LNCAP (cell line): Measurements from ENCODE around the gene DCBLD2.

Experiments
- TF ChIP-seq, protein P1 (sequence below): fragments of 450-650 bp; IDR thresholded peaks from 2 replicates; pipeline ENCODE4 v1.5.1; 2017; ENCODE audit warnings: mild to moderate bottlenecking

The DCBLD2 gene

DNA sequence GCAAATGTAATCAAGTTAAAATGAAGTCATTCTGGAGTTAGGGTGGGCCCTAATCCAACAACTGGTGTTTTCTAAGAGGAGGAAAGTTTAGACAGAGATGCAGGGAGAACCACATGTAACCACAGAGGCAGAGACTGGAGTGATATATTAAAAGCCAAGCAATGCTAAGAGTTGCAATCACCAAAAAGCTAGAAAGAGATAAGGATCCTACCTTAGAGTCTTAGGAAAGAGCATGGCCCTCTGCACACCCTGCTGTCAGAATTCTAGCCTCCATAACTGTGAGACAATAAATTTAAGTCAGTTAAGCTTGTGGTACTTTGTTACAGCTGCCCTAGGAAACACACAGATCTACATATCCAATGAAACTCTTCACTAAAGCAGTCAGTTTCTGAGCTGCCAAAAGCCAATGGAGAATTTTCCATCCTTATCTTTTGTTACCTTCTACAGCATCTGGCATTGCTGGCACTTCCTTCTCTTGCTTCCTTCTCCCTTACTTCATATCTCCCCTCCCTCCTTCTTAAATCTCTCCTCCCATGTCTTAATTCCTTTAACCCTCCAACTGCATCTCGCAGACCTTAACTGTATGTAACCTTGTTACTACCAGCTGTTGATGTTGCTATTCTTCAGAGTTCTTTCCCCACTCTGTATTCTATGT, 11.2 kb downstream of the DCBLD2 start:
- TF ChIP-seq, protein P1, sequence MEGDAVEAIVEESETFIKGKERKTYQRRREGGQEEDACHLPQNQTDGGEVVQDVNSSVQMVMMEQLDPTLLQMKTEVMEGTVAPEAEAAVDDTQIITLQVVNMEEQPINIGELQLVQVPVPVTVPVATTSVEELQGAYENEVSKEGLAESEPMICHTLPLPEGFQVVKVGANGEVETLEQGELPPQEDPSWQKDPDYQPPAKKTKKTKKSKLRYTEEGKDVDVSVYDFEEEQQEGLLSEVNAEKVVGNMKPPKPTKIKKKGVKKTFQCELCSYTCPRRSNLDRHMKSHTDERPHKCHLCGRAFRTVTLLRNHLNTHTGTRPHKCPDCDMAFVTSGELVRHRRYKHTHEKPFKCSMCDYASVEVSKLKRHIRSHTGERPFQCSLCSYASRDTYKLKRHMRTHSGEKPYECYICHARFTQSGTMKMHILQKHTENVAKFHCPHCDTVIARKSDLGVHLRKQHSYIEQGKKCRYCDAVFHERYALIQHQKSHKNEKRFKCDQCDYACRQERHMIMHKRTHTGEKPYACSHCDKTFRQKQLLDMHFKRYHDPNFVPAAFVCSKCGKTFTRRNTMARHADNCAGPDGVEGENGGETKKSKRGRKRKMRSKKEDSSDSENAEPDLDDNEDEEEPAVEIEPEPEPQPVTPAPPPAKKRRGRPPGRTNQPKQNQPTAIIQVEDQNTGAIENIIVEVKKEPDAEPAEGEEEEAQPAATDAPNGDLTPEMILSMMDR: no peak

- TF ChIP-seq, protein P1: no peak
Measured at GRCh38 chr3:98887684-98888083, 13.8 kb downstream of the DCBLD2 start.

DNA sequence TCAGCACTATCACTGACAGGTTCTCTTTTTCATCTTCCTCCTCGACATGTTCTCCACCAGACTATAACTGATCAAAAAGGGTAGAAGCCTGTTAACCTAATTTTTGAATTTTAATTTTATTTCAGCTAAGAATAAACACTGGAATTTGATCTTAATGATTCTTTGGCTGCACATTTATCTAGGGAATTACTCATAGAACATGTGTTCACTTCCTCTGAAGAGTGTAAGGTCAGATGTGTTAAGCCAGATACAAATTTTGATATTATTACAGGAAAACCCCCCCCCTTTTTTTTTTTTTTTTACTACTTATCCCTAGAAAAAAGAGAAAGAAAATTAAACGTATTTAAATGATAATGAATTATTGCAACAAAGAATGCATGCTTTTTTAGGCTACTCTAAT, 15.0 kb downstream of the DCBLD2 start:
- TF ChIP-seq, protein P1: no peak

DNA sequence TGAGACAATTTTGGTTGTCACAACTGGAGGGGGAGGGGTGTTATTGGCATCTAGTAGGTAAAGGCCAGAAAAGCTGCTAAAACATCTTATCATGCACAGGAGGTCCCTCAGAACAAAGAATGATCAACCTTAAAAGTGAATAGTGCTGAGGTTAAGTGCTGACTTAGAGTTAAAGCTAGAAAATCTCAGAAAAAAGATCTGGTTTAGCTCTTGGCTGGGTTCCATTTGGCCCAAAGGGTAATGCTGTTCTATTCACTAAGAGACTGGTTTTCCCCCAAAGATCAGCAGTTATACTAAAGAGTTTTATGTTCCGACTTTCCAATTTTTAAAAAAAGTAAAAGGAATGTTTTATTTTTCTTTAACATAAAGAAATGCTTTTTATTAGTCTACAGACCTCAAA, 15.6 kb downstream of the DCBLD2 start:
- TF ChIP-seq, protein P1: no peak

DNA sequence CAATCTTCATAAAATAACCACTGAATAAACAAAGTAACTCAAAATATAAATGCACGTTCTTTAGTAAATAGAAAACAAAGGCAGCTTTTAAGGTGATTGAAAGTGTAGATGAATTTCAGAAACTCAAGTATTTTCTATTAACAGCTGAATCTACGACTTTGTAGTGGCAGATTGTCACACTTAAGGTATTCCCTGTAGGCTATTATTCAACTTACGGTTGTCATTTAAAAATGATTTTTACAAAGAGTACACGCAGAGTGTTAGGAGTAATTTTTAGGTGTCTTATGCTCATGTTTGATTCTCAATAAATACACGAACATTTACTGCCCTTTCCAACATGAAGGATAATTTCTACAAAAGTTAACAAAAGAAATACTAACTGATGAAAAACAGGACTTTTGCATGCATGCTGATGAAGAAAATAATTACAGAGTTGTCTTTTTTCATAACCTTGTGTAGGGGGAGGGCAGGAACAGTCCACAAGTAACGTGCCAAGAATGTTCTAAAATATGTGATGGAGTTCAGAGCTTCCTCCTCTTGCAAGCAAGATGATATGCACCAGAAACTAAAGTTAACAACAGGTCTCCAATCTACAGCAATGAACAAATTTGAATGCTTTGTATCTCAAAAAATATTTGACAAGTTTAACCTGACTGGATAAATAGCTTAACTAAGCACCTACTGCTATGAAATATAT, 16.7 kb downstream of the DCBLD2 start:
- TF ChIP-seq, protein P1: no peak

DNA sequence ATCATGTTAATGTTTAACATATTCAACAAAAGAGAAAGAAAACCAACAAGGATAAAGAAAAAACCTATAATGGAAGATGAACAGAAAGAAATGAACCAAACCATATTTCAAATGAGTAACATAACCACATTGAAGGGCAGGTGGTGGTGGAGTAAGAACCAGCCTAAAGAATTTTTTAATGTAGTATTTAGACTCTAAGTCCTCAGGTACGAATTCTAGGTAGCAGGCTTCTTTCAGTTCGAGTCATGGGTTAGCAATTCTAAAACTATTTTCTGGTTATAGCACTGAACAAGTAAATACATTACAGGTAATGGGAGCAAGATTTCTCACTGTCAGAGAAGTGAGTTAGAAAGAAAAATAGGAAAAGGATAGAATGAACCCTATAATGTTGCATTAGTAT, 24.4 kb downstream of the DCBLD2 start:
- TF ChIP-seq, protein P1: no peak

GRCh38 chr3:98875535-98875934, 26.0 kb downstream of the DCBLD2 start:
- TF ChIP-seq, protein P1: no peak
